Activated CD4-positive, alpha-beta T cell treated with anti-CD3 and anti-CD28 coated beads, Interleukin-2, amount 10 ng/mL, durations not matched to agents 7 days and 5 days (primary cell): ENCODE data around the gene ETV3. TPM values are rescaled to one million over a fixed set of nuclear protein-coding genes. Genes with fewer than 3 reads are reported as not detected.

ENCODE experiments used
- CTCF ChIA-PET: fragments of 350-600 bp; sonication (Branson Sonifier 250); formaldehyde crosslinking; loops from one replicate; lab custom pipeline; 2021; ENCODE audit warnings: antibody characterized with exemption; lab: Charles Lee
- POLR2A ChIA-PET: fragments of 350-600 bp; sonication (Branson Sonifier 250); formaldehyde crosslinking; loops from one replicate; lab custom pipeline; 2021; ENCODE audit warnings: antibody characterized with exemption; lab: Charles Lee
- DNase-seq: peaks from one replicate; pipeline ENCODE4 v3.0.0-alpha.2; 2020
- H3K27ac Mint-ChIP-seq: one replicate; pipeline ENCODE4 v1.8.0; 2021; ENCODE audit warnings: mild to moderate bottlenecking, moderate library complexity, mixed read lengths
- H3K27me3 Mint-ChIP-seq: one replicate; pipeline ENCODE4 v1.8.0; 2021; ENCODE audit warnings: mixed read lengths
- H3K36me3 Mint-ChIP-seq: one replicate; pipeline ENCODE4 v1.8.0; 2021; ENCODE audit warnings: low read depth, mixed read lengths
- H3K4me1 Mint-ChIP-seq: one replicate; pipeline ENCODE4 v1.8.0; 2021; ENCODE audit warnings: mixed read lengths
- H3K4me3 Mint-ChIP-seq: one replicate; pipeline ENCODE4 v1.8.0; 2021; ENCODE audit warnings: mild to moderate bottlenecking, moderate library complexity, mixed read lengths
- H3K9me3 Mint-ChIP-seq: one replicate; pipeline ENCODE4 v1.8.0; 2021; ENCODE audit warnings: mixed read lengths
- total RNA-seq, 2 experiments: library from RNA; stranded (reverse); gene quantifications; one replicate each; pipeline ENCODE4 v1.2.3, GENCODE V29; 2021

Gene ETV3
- total RNA-seq, 2 experiments from 2014 or later: 33.3 to 37.5 TPM

- H3K4me1 Mint-ChIP-seq: peaks cover 15% of the 10 kb centered on the region
- CTCF ChIA-PET: interaction anchor here (0.9 kb wide), 1 partner anchor 14 kb away, joined by 3 read pairs; no protein-coding TSS in a partner anchor
- no peaks in the 10 kb centered on the region for H3K36me3 Mint-ChIP-seq
- no peak overlapping the region for H3K27ac Mint-ChIP-seq
- peaks cover 7% of the 10 kb centered on the region for H3K27me3 Mint-ChIP-seq
- DNase-seq: no peak
- H3K9me3 Mint-ChIP-seq: no peaks in the 10 kb centered on the region
- H3K4me3 Mint-ChIP-seq: no peak overlapping the region
- POLR2A ChIA-PET: no interaction called here
Observed at GRCh38 chr1:157115429-157115838, 22.8 kb downstream of the ETV3 start.

GRCh38 chr1:157114183-157115121 is 23.7 kb downstream of the ETV3 start:
- Mint-ChIP-seq H3K27ac (no peak overlapping the region), H3K27me3 (peaks cover 7% of the 10 kb centered on the region), H3K9me3 (no peaks in the 10 kb centered on the region), H3K4me3 (no peak overlapping the region), H3K4me1 (peaks cover 15% of the 10 kb centered on the region), H3K36me3 (no peaks in the 10 kb centered on the region)
- DNase-seq: no peak
- ChIA-PET CTCF (interaction anchor here (0.7 to 1.0 kb wide), 3 partner anchors 9 to 42 kb away, joined by 3 read pairs; partner anchors contain the start of gene ETV3), POLR2A (no interaction called here)

DNA sequence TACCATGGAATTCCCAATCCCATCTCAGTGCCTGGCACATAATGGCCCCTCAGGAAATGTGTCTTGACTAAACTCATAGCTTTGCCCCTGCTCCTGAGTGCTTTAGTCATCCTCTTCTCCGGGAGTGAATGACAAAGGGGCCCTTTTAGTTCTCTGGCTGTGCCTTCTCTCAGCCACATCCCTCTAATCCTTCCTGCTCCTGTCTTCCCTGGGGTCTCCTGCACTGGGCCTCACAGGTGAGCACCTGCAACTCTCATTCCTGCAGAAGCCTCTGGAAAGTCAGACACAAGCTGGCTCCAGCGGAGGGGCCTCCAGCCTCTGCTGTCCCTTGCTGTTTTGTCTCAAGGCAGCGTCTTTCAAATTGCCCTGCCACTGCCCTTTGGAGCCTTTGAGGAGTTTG is 24.6 kb downstream of the ETV3 start:
- Mint-ChIP-seq H3K36me3 (no peaks in the 10 kb centered on the region), H3K27me3 (peaks cover 12% of the 10 kb centered on the region), H3K9me3 (no peaks in the 10 kb centered on the region), H3K4me1 (peaks cover 15% of the 10 kb centered on the region), H3K27ac (no peak overlapping the region), H3K4me3 (no peak overlapping the region)
- ChIA-PET POLR2A (no interaction called here), CTCF (interaction anchor here (0.7 to 1.0 kb wide), 3 partner anchors 8 to 43 kb away, joined by 3 read pairs; partner anchors contain the start of gene ETV3)
- DNase-seq: no peak

DNA sequence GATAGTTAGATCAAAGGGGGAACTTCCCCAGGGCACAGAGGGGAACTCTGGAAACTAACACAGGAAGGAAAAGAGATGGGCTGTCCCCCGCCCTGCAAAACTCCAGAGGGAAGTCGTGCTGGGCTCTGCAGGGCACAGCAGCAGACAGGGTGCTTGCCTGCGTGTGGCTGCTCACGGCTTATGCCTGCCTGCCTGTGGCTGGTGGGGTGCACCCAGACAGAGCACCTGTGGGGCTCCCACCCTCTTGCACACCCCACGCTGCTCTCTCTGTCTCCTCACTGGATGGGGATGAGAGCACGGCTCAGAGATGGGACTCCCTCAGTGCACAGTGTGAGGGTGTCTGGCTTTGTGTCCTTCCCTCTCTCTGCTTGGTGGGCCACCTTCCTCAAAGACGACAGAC is 25.1 kb downstream of the ETV3 start:
- Mint-ChIP-seq H3K36me3 (no peaks in the 10 kb centered on the region), H3K4me1 (peaks cover 15% of the 10 kb centered on the region), H3K9me3 (no peaks in the 10 kb centered on the region), H3K27ac (no peak overlapping the region), H3K4me3 (no peak overlapping the region), H3K27me3 (peaks cover 17% of the 10 kb centered on the region)
- CTCF ChIA-PET: interaction anchor here (1.0 kb wide), 1 partner anchor 25 kb away, joined by 3 read pairs; the partner anchor contains the start of gene ETV3
- POLR2A ChIA-PET: no interaction called here
- no peak for DNase-seq

DNA sequence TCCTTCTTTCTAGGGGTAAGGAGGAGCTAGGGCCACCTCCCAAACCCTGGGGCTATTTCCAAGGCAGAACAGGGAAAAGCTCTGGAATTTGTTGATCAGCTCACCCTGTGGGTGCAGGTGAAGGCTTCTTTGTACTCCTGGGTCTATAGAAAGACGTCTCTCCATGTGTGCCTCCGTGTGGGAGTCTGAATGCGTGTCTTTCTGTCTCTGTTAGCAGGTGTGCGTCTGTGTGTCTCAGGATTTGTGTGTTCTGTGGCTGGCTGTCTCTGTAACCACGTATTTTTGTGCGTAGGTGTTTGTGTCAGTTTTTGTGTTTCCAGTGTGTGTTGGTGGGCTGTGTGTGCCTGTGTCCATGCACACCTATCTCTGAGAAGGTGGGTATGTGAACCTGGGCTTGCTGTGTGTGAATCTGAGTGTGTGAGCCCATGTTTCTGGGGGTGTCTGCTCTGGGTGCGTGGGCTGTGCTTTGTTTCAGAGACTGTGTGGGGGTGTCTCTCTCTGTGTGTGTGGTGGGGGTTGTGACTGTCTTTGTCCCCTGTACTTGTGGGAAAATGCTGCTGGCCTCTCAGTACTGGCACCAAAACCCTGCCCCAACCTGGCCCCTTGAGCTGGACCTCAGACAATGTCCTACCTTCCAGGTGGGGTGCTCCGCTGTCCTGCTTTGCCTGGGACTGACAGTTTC is 25.9 kb downstream of the ETV3 start:
- H3K27me3 Mint-ChIP-seq: peaks cover 20% of the 10 kb centered on the region

GRCh38 chr1:157111396-157112165 is 26.6 kb downstream of the ETV3 start:
- peaks cover 25% of the 10 kb centered on the region for H3K27me3 Mint-ChIP-seq
- no peak for DNase-seq
- ChIA-PET POLR2A (no interaction called here), CTCF (interaction anchor here (2.5 kb wide), 1 partner anchor 21 kb away, joined by 13 read pairs; no protein-coding TSS in a partner anchor)
- no peaks in the 10 kb centered on the region for H3K36me3 Mint-ChIP-seq
- no peaks in the 10 kb centered on the region for H3K9me3 Mint-ChIP-seq
- H3K4me1 Mint-ChIP-seq: peaks cover 1% of the 10 kb centered on the region
- H3K4me3 Mint-ChIP-seq: no peak overlapping the region
- no peak overlapping the region for H3K27ac Mint-ChIP-seq

More for the DNA sequence above, 25.9 kb downstream of the ETV3 start:
- Mint-ChIP-seq H3K36me3 (no peaks in the 10 kb centered on the region), H3K27ac (no peak overlapping the region), H3K4me1 (peaks cover 9% of the 10 kb centered on the region), H3K9me3 (no peaks in the 10 kb centered on the region), H3K4me3 (no peak overlapping the region)
- POLR2A ChIA-PET: no interaction called here
- no peak for DNase-seq
- CTCF ChIA-PET: no interaction called here

- Mint-ChIP-seq H3K4me3 (no peak overlapping the region), H3K27me3 (peaks cover 30% of the 10 kb centered on the region), H3K4me1 (peaks cover 4% of the 10 kb centered on the region), H3K36me3 (no peaks in the 10 kb centered on the region), H3K9me3 (no peaks in the 10 kb centered on the region), H3K27ac (no peak overlapping the region)
- ChIA-PET POLR2A (no interaction called here), CTCF (interaction anchor here (1.1 to 2.5 kb wide), 2 partner anchors 20 to 30 kb away, joined by 3 to 13 read pairs; no protein-coding TSS in a partner anchor)
- DNase-seq: no peak
Observed at GRCh38 chr1:157110686-157111085, 27.5 kb downstream of the ETV3 start.

DNA sequence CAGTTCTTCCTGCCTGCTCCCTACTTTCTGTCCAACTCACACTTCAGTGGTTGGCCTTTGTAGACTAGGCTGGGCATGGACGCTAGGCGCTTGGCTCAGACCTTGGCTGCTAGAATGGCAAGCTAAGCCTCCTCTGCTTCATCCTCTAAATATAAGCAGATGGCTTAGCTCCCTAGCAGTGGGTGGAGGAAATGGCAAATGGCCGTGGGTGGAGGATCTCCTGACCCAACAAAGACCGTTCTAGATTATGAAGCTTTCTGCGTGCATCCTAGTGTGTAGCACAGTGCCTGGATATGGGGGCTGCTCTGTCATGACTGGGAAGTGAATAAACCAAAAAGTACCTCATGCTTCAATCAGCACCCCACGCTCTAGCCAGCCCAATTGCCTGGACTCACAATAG is 28.2 kb downstream of the ETV3 start:
- Mint-ChIP-seq H3K4me3 (no peak overlapping the region), H3K4me1 (peaks cover 4% of the 10 kb centered on the region), H3K27ac (no peak overlapping the region), H3K36me3 (no peaks in the 10 kb centered on the region), H3K27me3 (peaks cover 30% of the 10 kb centered on the region), H3K9me3 (no peaks in the 10 kb centered on the region)
- POLR2A ChIA-PET: no interaction called here
- CTCF ChIA-PET: interaction anchor here (0.7 to 2.5 kb wide), 4 partner anchors 12 to 31 kb away, joined by 3 to 13 read pairs (median 5); no protein-coding TSS in a partner anchor
- DNase-seq: no peak

DNA sequence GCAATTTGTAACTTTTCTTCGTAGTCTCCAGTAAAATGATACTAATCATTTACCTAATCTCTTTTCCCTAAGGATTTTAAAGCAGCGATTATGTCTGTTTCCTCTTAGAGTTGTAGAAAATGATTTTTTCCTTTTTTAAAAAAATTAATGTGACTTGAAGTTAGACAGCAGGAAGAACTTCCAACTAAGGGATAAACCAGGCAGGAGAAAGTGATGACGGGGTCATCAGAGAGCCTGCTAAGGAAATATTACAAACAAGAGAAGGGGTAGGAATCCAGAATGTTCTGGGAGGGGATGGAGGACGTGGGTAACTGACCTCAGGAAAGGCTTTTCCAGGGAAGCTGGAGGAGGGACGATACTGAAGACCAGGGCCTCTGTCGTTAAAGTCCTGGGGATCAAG is 29.7 kb downstream of the ETV3 start:
- ChIA-PET CTCF (interaction anchor here (0.5 to 3.7 kb wide), 2 partner anchors 18 to 310 kb away, joined by 3 to 19 read pairs; no protein-coding TSS in a partner anchor), POLR2A (no interaction called here)
- Mint-ChIP-seq H3K27ac (no peak overlapping the region), H3K9me3 (no peaks in the 10 kb centered on the region), H3K27me3 (peaks cover 42% of the 10 kb centered on the region), H3K4me3 (no peak overlapping the region), H3K4me1 (peaks cover 4% of the 10 kb centered on the region), H3K36me3 (no peaks in the 10 kb centered on the region)
- no peak for DNase-seq

DNA sequence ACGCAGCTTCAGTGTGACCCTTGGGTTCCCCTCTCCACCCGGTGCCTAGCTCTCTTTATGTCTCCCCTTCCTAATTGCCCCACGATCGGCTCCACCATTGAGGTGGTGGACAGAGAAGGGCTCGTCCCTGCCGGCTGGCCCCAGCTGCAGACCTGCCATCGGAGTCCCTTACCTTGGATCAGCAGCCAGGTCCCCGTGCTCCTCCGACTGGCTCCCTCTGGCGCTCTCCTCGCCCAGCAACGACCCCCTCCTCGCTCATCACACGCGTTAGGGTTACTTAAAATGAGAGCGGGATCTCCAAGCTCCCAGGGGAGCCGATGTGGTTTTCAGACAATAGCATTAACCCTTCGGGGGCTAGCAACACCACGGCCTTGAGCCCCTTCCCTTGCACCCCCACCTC is 30.5 kb downstream of the ETV3 start:
- H3K4me1 Mint-ChIP-seq: peaks cover 4% of the 10 kb centered on the region
- H3K36me3 Mint-ChIP-seq: no peaks in the 10 kb centered on the region
- H3K4me3 Mint-ChIP-seq: no peak overlapping the region
- CTCF ChIA-PET: interaction anchor here (0.9 to 3.7 kb wide), 3 partner anchors 17 to 49 kb away, joined by 3 to 19 read pairs (median 6); no protein-coding TSS in a partner anchor
- DNase-seq: no peak
- H3K9me3 Mint-ChIP-seq: no peaks in the 10 kb centered on the region
- no peak overlapping the region for H3K27ac Mint-ChIP-seq
- POLR2A ChIA-PET: no interaction called here
- H3K27me3 Mint-ChIP-seq: peaks cover 48% of the 10 kb centered on the region

GRCh38 chr1:157106813-157107189 is 31.4 kb downstream of the ETV3 start:
- CTCF ChIA-PET: interaction anchor here (0.7 to 3.7 kb wide), 4 partner anchors 16 to 49 kb away, joined by 3 to 19 read pairs (median 3); no protein-coding TSS in a partner anchor
- POLR2A ChIA-PET: no interaction called here
- no peak overlapping the region for H3K4me3 Mint-ChIP-seq
- H3K4me1 Mint-ChIP-seq: peaks cover 4% of the 10 kb centered on the region
- no peaks in the 10 kb centered on the region for H3K9me3 Mint-ChIP-seq
- DNase-seq: no peak
- H3K36me3 Mint-ChIP-seq: no peaks in the 10 kb centered on the region
- peaks cover 49% of the 10 kb centered on the region for H3K27me3 Mint-ChIP-seq
- no peak overlapping the region for H3K27ac Mint-ChIP-seq
